ENCODE data around the gene DNAH14. TPM values are rescaled to one million over a fixed set of nuclear protein-coding genes. Genes with fewer than 3 reads are reported as not detected.

DNAH14 gene
- total RNA-seq, 1 donor from 2014 or later, result 3.0 TPM

- H3K27ac ChIP-seq (replicated peaks), result peak overlapping the region; percentile 15
- intact Hi-C loops (cut with micrococcal nuclease), result no loop called here
These were observed 512.0 kb downstream of the DNAH14 start for GRCh38 chr1:225441314-225442122.

GRCh38 chr1:225442123-225442505, 512.6 kb downstream of the DNAH14 start:
- no peak for TF ChIP-seq CTCF (IDR thresholded peaks at IDR 0.05; ENCODE audit: borderline replicate concordance)
- peaks cover 43% of the 10 kb centered on the region for H3K4me1 ChIP-seq
- no peak overlapping the region for H3K4me3 ChIP-seq
- intact Hi-C loops (cut with micrococcal nuclease), result no loop called here
- H3K27me3 ChIP-seq (ENCODE audit: low read depth), result no peaks in the 10 kb centered on the region
- DNase-seq, result no peak
- no peaks in the 10 kb centered on the region for H3K36me3 ChIP-seq
- peak overlapping the region; percentile 15 for H3K27ac ChIP-seq (replicated peaks)
- H3K9me3 ChIP-seq (replicated peaks), result no peaks in the 10 kb centered on the region

More at GRCh38 chr1:225441314-225442122, 512.0 kb downstream of the DNAH14 start:
- no peak for TF ChIP-seq CTCF (IDR thresholded peaks at IDR 0.05; ENCODE audit: borderline replicate concordance)
- no peak for DNase-seq
- Histone ChIP-seq H3K27me3 (ENCODE audit: low read depth) (no peaks in the 10 kb centered on the region), H3K4me1 (peaks cover 37% of the 10 kb centered on the region), H3K9me3 (replicated peaks) (no peaks in the 10 kb centered on the region), H3K4me3 (no peak overlapping the region), H3K36me3 (no peaks in the 10 kb centered on the region)

GRCh38 chr1:225445639-225446594, 516.4 kb downstream of the DNAH14 start:
- no peak for DNase-seq
- no peak for TF ChIP-seq CTCF (IDR thresholded peaks at IDR 0.05; ENCODE audit: borderline replicate concordance)
- H3K9me3 ChIP-seq (replicated peaks), result no peaks in the 10 kb centered on the region
- no peaks in the 10 kb centered on the region for H3K27me3 ChIP-seq (ENCODE audit: low read depth)
- H3K27ac ChIP-seq (replicated peaks), result peak overlapping the region; percentile 89
- intact Hi-C loops (cut with micrococcal nuclease), result no loop called here
- H3K4me1 ChIP-seq, result peaks cover 59% of the 10 kb centered on the region
- peak overlapping the region; percentile 23 for H3K4me3 ChIP-seq
- H3K36me3 ChIP-seq, result no peaks in the 10 kb centered on the region

GRCh38 chr1:225446595-225446960, 517.1 kb downstream of the DNAH14 start:
- Histone ChIP-seq H3K4me1 (peaks cover 66% of the 10 kb centered on the region), H3K27me3 (ENCODE audit: low read depth) (no peaks in the 10 kb centered on the region), H3K36me3 (no peaks in the 10 kb centered on the region), H3K9me3 (replicated peaks) (no peaks in the 10 kb centered on the region), H3K4me3 (no peak overlapping the region), H3K27ac (replicated peaks) (peak overlapping the region; percentile 89)
- no peak for TF ChIP-seq CTCF (IDR thresholded peaks at IDR 0.05; ENCODE audit: borderline replicate concordance)
- DNase-seq, result no peak
- intact Hi-C loops (cut with micrococcal nuclease), result no loop called here

GRCh38 chr1:225446981-225447615, 517.6 kb downstream of the DNAH14 start:
- no peaks in the 10 kb centered on the region for H3K27me3 ChIP-seq (ENCODE audit: low read depth)
- H3K4me3 ChIP-seq, result no peak overlapping the region
- DNase-seq, result no peak
- intact Hi-C loops (cut with micrococcal nuclease), result no loop called here
- TF ChIP-seq CTCF (IDR thresholded peaks at IDR 0.05; ENCODE audit: borderline replicate concordance), result no peak
- H3K36me3 ChIP-seq, result no peaks in the 10 kb centered on the region
- H3K9me3 ChIP-seq (replicated peaks), result no peaks in the 10 kb centered on the region
- peak overlapping the region; percentile 89 for H3K27ac ChIP-seq (replicated peaks)
- H3K4me1 ChIP-seq, result peaks cover 67% of the 10 kb centered on the region
